WTC11 (cell line): ENCODE data around the gene PFDN1. TPM values are rescaled to one million over a fixed set of nuclear protein-coding genes. Genes with fewer than 3 reads are reported as not detected.

Experiments
- ATAC-seq: fragments of 200-7000 bp; cut with Tn5 transposase; 2 replicates; pipeline ENCODE4 v1.10.0; 2021; ENCODE audit warnings: mild to moderate bottlenecking, moderate library complexity
- CTCF ChIA-PET: fragments of 300-600 bp; sonication (Branson Sonifier 250); formaldehyde crosslinking; loops from one replicate; lab custom pipeline; 2021; ENCODE audit warnings: antibody characterized with exemption; lab: Charles Lee
- POLR2A ChIA-PET: fragments of 350-600 bp; sonication (Branson Sonifier 250); formaldehyde crosslinking; loops from one replicate; lab custom pipeline; 2021; ENCODE audit warnings: antibody characterized with exemption; lab: Charles Lee
- DNase-seq: peaks from one replicate; pipeline ENCODE4 v3.0.0; 2021; ENCODE audit warnings: low spot score
- H3K27ac Mint-ChIP-seq: 2 replicates; pipeline ENCODE4 v1.8.0; 2021; ENCODE audit warnings: mixed read lengths
- H3K27me3 Mint-ChIP-seq: 2 replicates; pipeline ENCODE4 v1.8.0; 2021; ENCODE audit warnings: low read depth, mild to moderate bottlenecking, moderate library complexity, mixed read lengths
- H3K36me3 Mint-ChIP-seq: 2 replicates; pipeline ENCODE4 v1.8.0; 2021; ENCODE audit warnings: mixed read lengths
- H3K4me1 Mint-ChIP-seq: 2 replicates; pipeline ENCODE4 v1.8.0; 2022; ENCODE audit warnings: mixed read lengths
- H3K4me3 Mint-ChIP-seq: 2 replicates; pipeline ENCODE4 v1.8.0; 2021; ENCODE audit warnings: mild to moderate bottlenecking, moderate library complexity, mixed read lengths
- H3K9me3 Mint-ChIP-seq: 2 replicates; pipeline ENCODE4 v1.8.0; 2021; ENCODE audit warnings: mixed read lengths
- ATF1 ChIP-seq: sonication (generic); formaldehyde crosslinking; IDR thresholded peaks from 2 replicates; pipeline ENCODE4 v1.8.1; 2023; ENCODE audit warnings: mild to moderate bottlenecking, moderate library complexity, missing genetic modification reagents
- ATF2 ChIP-seq: sonication (generic); formaldehyde crosslinking; IDR thresholded peaks from 2 replicates; pipeline ENCODE4 v1.8.1; 2022; ENCODE audit warnings: low read depth, missing genetic modification reagents, borderline replicate concordance
- CREB1 ChIP-seq: sonication (generic); formaldehyde crosslinking; IDR thresholded peaks from 2 replicates; pipeline ENCODE4 v1.8.0; 2023; ENCODE audit warnings: mild to moderate bottlenecking, missing genetic modification reagents
- E2F1 ChIP-seq: sonication (generic); formaldehyde crosslinking; IDR thresholded peaks from 2 replicates; pipeline ENCODE4 v1.8.0; 2022; ENCODE audit warnings: mild to moderate bottlenecking, missing genetic modification reagents
- EMX1 ChIP-seq: fragments of 250-450 bp; sonication (Bioruptor Pico); IDR thresholded peaks from 2 replicates; pipeline ENCODE4 v1.8.0; 2021; ENCODE audit warnings: mild to moderate bottlenecking
- ESRRA ChIP-seq: sonication (generic); formaldehyde crosslinking; IDR thresholded peaks from 2 replicates; pipeline ENCODE4 v1.8.1; 2022; ENCODE audit warnings: mild to moderate bottlenecking, missing genetic modification reagents, borderline replicate concordance
- ETV6 ChIP-seq: sonication (generic); formaldehyde crosslinking; IDR thresholded peaks from 2 replicates; pipeline ENCODE4 v1.8.1; 2022; ENCODE audit warnings: mild to moderate bottlenecking, missing genetic modification reagents
- FOXK1 ChIP-seq: sonication (generic); formaldehyde crosslinking; IDR thresholded peaks from 2 replicates; pipeline ENCODE4 v1.8.0; 2022; ENCODE audit warnings: mild to moderate bottlenecking, moderate library complexity, missing genetic modification reagents
- HMGXB4 ChIP-seq: sonication (generic); formaldehyde crosslinking; IDR thresholded peaks from 2 replicates; pipeline ENCODE4 v1.8.1; 2023; ENCODE audit warnings: mild to moderate bottlenecking, moderate library complexity, missing genetic modification reagents
- MAX ChIP-seq: sonication (generic); formaldehyde crosslinking; IDR thresholded peaks from 2 replicates; pipeline ENCODE4 v1.8.0; 2022; ENCODE audit warnings: mild to moderate bottlenecking, missing genetic modification reagents
- MLX ChIP-seq: sonication (generic); formaldehyde crosslinking; IDR thresholded peaks from 2 replicates; pipeline ENCODE4 v1.8.1; 2023; ENCODE audit warnings: mild to moderate bottlenecking, missing genetic modification reagents, moderate library complexity
- MXD4 ChIP-seq: fragments of 250-450 bp; sonication (Bioruptor Pico); IDR thresholded peaks from 2 replicates; pipeline ENCODE4 v1.8.0; 2021; ENCODE audit warnings: mild to moderate bottlenecking, moderate library complexity, borderline replicate concordance
- MYBL2 ChIP-seq: sonication (generic); formaldehyde crosslinking; IDR thresholded peaks from 2 replicates; pipeline ENCODE4 v1.8.1; 2023; ENCODE audit warnings: mild to moderate bottlenecking, moderate library complexity, missing genetic modification reagents
- NFE2L1 ChIP-seq: sonication (generic); formaldehyde crosslinking; IDR thresholded peaks from 2 replicates; pipeline ENCODE4 v1.8.1; 2023; ENCODE audit warnings: missing genetic modification reagents
- RELA ChIP-seq: sonication (generic); formaldehyde crosslinking; IDR thresholded peaks from 2 replicates; pipeline ENCODE4 v1.8.1; 2022; ENCODE audit warnings: missing genetic modification reagents, mild to moderate bottlenecking, borderline replicate concordance
- SMAD3 ChIP-seq: sonication (generic); formaldehyde crosslinking; IDR thresholded peaks from 2 replicates; pipeline ENCODE4 v1.8.0; 2022; ENCODE audit warnings: missing genetic modification reagents, mild to moderate bottlenecking, borderline replicate concordance
- SMAD4 ChIP-seq: sonication (generic); formaldehyde crosslinking; IDR thresholded peaks from 2 replicates; pipeline ENCODE4 v1.8.0; 2022; ENCODE audit warnings: mild to moderate bottlenecking, missing genetic modification reagents
- TEAD4 ChIP-seq: sonication (generic); formaldehyde crosslinking; IDR thresholded peaks from 2 replicates; pipeline ENCODE4 v1.8.0; 2022; ENCODE audit warnings: mild to moderate bottlenecking, missing genetic modification reagents
- TP53 ChIP-seq: sonication (generic); formaldehyde crosslinking; IDR thresholded peaks from 2 replicates; pipeline ENCODE4 v1.8.1; 2023; ENCODE audit warnings: mild to moderate bottlenecking, missing genetic modification reagents
- ZNF121 ChIP-seq: sonication (generic); formaldehyde crosslinking; IDR thresholded peaks from 2 replicates; pipeline ENCODE4 v1.8.0; 2023; ENCODE audit warnings: missing genetic modification reagents
- ZNF281 ChIP-seq: sonication (generic); formaldehyde crosslinking; IDR thresholded peaks from 2 replicates; pipeline ENCODE4 v1.8.0; 2023; ENCODE audit warnings: mild to moderate bottlenecking, missing genetic modification reagents
- ZNF317 ChIP-seq: sonication (generic); formaldehyde crosslinking; IDR thresholded peaks from 2 replicates; pipeline ENCODE4 v1.8.1; 2023; ENCODE audit warnings: low read depth, mild to moderate bottlenecking, moderate library complexity, missing genetic modification reagents, borderline replicate concordance
- ZSCAN18 ChIP-seq: fragments of 250-450 bp; sonication (Bioruptor Pico); IDR thresholded peaks from 2 replicates; pipeline ENCODE4 v2.1.2; 2022; ENCODE audit warnings: mild to moderate bottlenecking, moderate library complexity
- total RNA-seq: library from RNA; stranded (reverse); gene quantifications from 3 replicates; pipeline ENCODE4 v1.2.3, GENCODE V29; 2021

PFDN1 gene
- total RNA-seq, 1 experiment from 2014 or later = 44.1 TPM

- no peak for TF ChIP-seq ZNF281 (CRISPR knock-in tag)
- no peak for TF ChIP-seq ESRRA (CRISPR knock-in tag)
- TF ChIP-seq MAX (CRISPR knock-in tag) = no peak
- TF ChIP-seq MLX = no peak
- no peak for TF ChIP-seq TEAD4 (CRISPR knock-in tag)
- TF ChIP-seq HMGXB4 = no peak
- no peak for TF ChIP-seq ZSCAN18 (CRISPR knock-in tag)
- TF ChIP-seq MXD4 (CRISPR knock-in tag) = no peak
- no peak for TF ChIP-seq SMAD4 (CRISPR knock-in tag)
- TF ChIP-seq, all 79 proteins: peak for 0
Measured at GRCh38 chr5:140318792-140319191, 15.9 kb upstream of the PFDN1 start (continued).

- Mint-ChIP-seq H3K27me3 (no peaks in the 10 kb centered on the region; the same call in 1 of the 2 replicates), H3K4me3 (no peak overlapping the region), H3K36me3 (no peaks in the 10 kb centered on the region), H3K4me1 (peaks cover under 1% of the 10 kb centered on the region), H3K27ac (no peak overlapping the region), H3K9me3 (peaks cover 5% of the 10 kb centered on the region; the same call in 1 of the 2 replicates)
- ATAC-seq (no peak), DNase-seq (no peak)
- POLR2A ChIA-PET = no interaction called here
- TF ChIP-seq SMAD3 (CRISPR knock-in tag) (no peak), ZNF121 (CRISPR knock-in tag) (no peak), E2F1 (CRISPR knock-in tag) (no peak), CREB1 (CRISPR knock-in tag) (no peak)
- CTCF ChIA-PET = interaction anchor here (1.5 kb wide), 2 partner anchors 29 to 73 kb away, joined by 5 to 7 read pairs; partner anchors contain the start of gene HBEGF
Measured at GRCh38 chr5:140317859-140318258, 15.0 kb upstream of the PFDN1 start.

GRCh38 chr5:140312791-140313189 is 9.9 kb upstream of the PFDN1 start:
- Mint-ChIP-seq H3K4me1 (peaks cover 14% of the 10 kb centered on the region), H3K9me3 (no peaks in the 10 kb centered on the region), H3K4me3 (no peak overlapping the region), H3K27me3 (no peaks in the 10 kb centered on the region), H3K27ac (0 out of 2 replicates have a peak overlapping the region, but pooled peaks have one; percentile 2), H3K36me3 (no peaks in the 10 kb centered on the region)
- ATAC-seq = no peak
- POLR2A ChIA-PET = no interaction called here
- CTCF ChIA-PET = interaction anchor here (1.2 to 2.6 kb wide), 6 partner anchors 15 to 70 kb away, joined by 3 to 23 read pairs (median 6); partner anchors contain the start of gene HBEGF
- DNase-seq = no peak
- no peak for TF ChIP-seq ZNF317
- no peak for TF ChIP-seq RELA (CRISPR knock-in tag)
- no peak for TF ChIP-seq ETV6 (CRISPR knock-in tag)
- TF ChIP-seq FOXK1 (CRISPR knock-in tag) = no peak
- no peak for TF ChIP-seq TP53 (CRISPR knock-in tag)
- no peak for TF ChIP-seq MYBL2 (CRISPR knock-in tag)
- no peak for TF ChIP-seq HMGXB4
- no peak for TF ChIP-seq ATF1
- no peak for TF ChIP-seq EMX1 (CRISPR knock-in tag)
- TF ChIP-seq NFE2L1 (CRISPR knock-in tag) = no peak
- no peak for TF ChIP-seq ATF2 (CRISPR knock-in tag)
